IPS-11a (cell line): Measurements from ENCODE around the gene SIAH1.
"Not testable (repeated sequence)": the region's sequence is repeated elsewhere in the genome, so short reads cannot be mapped to it uniquely, and the experiment has no call there.

Experiments used
- H3K4me3 ChIP-seq: one replicate; pipeline ENCODE4 v1.5.1; 2013; ENCODE audit warnings: low read depth, low read length, control low read depth

SIAH1 gene

GRCh38 chr16:48335961-48336360 lies 49.3 kb downstream of the SIAH1 start:
- no peak overlapping the region for H3K4me3 ChIP-seq

GRCh38 chr16:48334325-48334724 lies 50.9 kb downstream of the SIAH1 start:
- no peak overlapping the region for H3K4me3 ChIP-seq

GRCh38 chr16:48332978-48333377 lies 52.2 kb downstream of the SIAH1 start:
- no peak overlapping the region for H3K4me3 ChIP-seq

- no peak overlapping the region for H3K4me3 ChIP-seq
These were observed 54.4 kb downstream of the SIAH1 start for GRCh38 chr16:48330841-48331192.

- H3K4me3 ChIP-seq: no peak overlapping the region
These were observed 54.9 kb downstream of the SIAH1 start for GRCh38 chr16:48330189-48330840.

DNA sequence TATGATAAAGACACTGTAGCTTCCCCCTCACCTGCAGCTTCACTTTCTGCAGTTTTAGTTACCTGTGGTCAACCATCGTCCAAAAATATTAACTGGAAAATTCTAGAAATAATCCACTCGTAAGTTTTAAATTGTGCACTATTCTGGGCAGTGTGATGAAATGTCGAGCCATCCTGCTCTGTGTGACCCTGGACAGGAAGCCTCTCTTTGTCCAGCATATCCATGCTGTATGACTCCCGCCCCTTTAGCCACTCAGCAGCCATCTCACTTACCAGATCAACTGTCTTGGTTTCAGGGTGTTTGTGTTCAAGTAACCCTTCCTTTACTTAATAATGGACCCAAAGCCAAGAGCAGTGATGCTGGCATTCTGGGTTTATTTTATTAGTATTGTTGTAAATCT lies 56.1 kb downstream of the SIAH1 start:
- H3K4me3 ChIP-seq: no peak overlapping the region

DNA sequence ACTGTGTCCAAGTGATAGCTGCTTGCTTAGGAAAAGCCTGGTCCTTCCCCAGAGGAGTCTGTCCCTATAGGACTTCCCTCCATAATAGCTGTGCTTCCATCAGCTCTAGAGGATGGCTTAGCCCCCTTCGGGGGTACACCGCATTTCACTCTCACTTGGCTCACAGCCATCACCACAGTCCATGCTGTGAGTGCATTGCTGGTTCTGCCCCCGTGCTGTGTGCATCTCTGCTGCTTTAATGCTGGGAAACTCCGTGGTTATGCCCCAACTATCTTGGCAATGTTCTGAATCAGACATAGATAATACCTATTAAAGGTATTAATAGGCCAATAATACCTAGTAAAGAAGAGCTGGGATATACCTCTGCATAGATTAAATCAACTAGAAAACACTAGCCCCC lies 58.3 kb downstream of the SIAH1 start:
- H3K4me3 ChIP-seq: no peak overlapping the region

DNA sequence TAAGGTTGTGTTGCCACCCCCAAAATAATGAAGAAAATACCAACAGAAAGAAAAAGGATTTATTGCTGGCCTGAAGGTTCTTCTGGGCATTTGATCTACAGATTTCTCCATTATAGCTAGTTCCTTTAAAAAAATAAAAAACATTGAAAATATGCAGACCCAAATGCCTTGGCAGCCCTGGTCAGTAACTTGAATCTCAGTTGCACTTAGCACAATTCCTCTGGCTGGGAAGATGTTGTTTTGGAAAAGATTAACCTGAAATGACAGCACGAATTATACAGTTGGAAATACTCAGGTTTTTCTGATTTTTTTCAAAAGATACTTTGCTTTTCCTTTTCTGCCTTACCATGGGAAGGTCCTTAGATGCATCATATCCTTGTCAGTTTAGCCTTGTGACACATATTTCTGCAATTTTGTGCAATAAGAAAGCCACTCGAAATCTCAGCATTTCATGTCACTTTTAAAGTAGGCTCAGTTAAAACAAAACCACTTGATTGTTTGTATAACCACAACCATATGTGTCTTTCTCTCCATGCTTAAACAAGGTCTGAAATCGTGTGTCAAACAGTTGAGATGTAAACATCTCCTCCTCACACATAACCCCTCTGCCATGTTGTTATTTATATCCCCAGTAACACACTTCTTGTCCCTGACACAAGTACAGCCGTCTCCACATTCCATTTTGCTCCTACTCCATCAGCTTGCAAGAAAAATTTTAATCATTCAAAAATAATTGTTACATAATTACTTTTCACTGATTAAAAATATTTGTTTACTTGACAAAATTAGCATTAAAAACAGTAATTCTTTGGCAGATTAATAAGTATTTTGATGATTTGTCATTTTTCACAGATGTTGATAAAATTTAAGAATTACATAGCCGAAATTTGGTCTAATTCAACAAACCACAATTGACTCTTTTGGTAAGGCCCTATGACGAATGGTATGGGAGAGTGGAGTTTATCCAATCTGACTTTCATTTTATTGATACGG lies 61.1 kb downstream of the SIAH1 start:
- no peak overlapping the region for H3K4me3 ChIP-seq

GRCh38 chr16:48321317-48322036 lies 63.7 kb downstream of the SIAH1 start:
- H3K4me3 ChIP-seq: no peak overlapping the region

DNA sequence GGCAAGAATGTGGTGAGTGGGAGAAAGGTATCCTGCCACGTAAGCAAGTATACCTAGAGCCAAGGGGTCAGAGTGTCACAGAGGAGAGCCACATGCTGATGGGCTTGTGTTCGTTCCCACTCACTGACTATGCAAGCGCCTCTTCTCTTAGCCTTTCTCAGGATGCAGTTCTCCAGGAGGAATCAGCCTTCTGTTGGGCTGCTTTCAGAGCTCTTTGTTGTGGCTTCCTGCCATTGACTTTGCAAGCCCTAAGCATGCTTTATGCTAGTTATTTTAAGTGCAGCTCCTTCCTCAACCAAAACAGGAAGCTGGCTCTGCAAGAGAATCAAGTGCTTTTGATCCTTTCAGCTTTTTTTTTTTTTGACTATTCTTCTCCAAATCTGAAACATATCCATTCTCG lies 66.6 kb downstream of the SIAH1 start:
- H3K4me3 ChIP-seq: no peak overlapping the region

DNA sequence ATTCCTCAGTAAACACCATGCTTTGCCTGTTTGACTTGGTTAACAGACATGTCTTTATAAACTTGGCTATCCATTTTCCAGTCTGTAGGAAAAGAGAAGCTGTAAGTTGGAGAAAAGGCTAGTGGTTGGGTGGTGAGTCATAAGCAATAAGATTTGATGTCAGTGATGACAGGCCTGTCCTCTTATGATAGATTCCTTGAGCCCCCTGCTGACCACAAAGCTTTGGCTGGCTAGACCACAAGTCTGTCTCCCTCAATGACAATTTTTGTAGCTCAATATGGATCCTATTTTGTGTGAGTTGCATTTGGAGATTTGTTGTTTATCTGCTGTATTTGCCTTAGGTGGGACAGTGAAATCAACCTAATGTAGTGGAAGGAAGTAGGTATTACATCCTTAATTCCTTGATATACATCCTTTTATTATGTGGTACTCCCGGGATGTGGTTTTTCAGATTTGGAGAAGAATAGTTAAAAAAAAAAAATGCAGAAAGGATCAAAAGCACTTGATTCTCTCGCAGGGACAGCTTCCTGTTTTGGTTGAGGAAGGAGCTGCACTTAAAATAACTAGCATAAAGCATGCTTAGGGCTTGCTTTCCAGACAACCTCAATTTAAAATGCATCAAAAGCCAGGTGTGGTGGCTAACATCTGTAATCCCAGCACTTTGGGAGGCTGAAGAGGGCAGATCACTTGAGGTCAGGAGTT lies 67.4 kb downstream of the SIAH1 start:
- H3K4me3 ChIP-seq: no peak overlapping the region

- H3K4me3 ChIP-seq: no peak overlapping the region
These were observed 68.2 kb downstream of the SIAH1 start for GRCh38 chr16:48317026-48317425.

DNA sequence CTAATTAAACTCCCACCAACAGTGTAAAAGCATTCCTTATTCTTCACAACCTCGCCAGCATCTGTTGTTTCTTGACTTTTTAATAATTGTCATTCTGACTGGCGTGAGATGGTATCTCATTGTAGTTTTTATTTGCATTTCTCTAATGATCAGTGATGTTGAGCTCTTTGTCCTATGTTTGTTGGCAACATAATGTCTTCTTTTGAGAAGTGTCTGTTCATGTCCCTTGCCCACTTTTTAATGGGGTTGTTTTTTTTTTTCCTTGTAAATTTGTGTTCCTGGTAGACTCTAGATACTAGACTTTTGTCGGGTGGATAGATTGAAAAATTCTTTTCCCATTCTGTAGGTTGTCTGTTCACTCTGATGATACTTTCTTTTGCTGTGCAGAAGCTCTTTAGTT lies 71.3 kb downstream of the SIAH1 start:
- H3K4me3 ChIP-seq: not testable (repeated sequence)

- H3K4me3 ChIP-seq: no peak overlapping the region
These were observed 74.1 kb downstream of the SIAH1 start for GRCh38 chr16:48310908-48311641.
